CD14-positive monocyte (primary cell): ENCODE measurements around the gene ARHGAP40. TPM values are rescaled to one million over a fixed set of nuclear protein-coding genes. Genes with fewer than 3 reads are reported as not detected.

Source experiments
- DNase-seq, 3 donors: peaks; one replicate each; pipeline ENCODE4 v3.0.0-alpha.2; 2011 to 2022
- H2AFZ ChIP-seq: 2 replicates; pipeline ENCODE4 v1.6.0; 2012; ENCODE audit warnings: mild to moderate bottlenecking, low read depth, low read length, inconsistent platforms; ENCODE audit not compliant: insufficient read depth, poor library complexity, severe bottlenecking
- H3K27ac ChIP-seq, 2 donors: 1 replicate in 1 of 2; 2 replicates in 1 of 2; pipeline ENCODE4 v1.5.1; 2012 to 2013; ENCODE audit warnings: low read length in 2 of 2, control low read depth in 1 of 2, inconsistent platforms in 1 of 2, low read depth in 1 of 2, mild to moderate bottlenecking in 1 of 2
- H3K27me3 ChIP-seq, 2 donors: one replicate each; pipeline versions ENCODE4 v1.6.0 to v1.6.1; 2011 to 2013; ENCODE audit warnings: low read length in 2 of 2; ENCODE audit not compliant: control insufficient read depth in 2 of 2, insufficient read depth in 2 of 2
- H3K36me3 ChIP-seq, 2 donors: replicated peaks in 1 of 2; 1 replicate in 1 of 2; 2 replicates in 1 of 2; pipeline versions ENCODE4 v1.5.1 to v1.6.1; 2012 to 2013; ENCODE audit warnings: low read length in 2 of 2, control low read depth in 1 of 2, inconsistent platforms in 1 of 2, mild to moderate bottlenecking in 1 of 2; ENCODE audit not compliant: insufficient read depth in 2 of 2, control insufficient read depth in 1 of 2
- H3K4me1 ChIP-seq, 2 donors: 1 replicate in 1 of 2; 2 replicates in 1 of 2; pipeline versions ENCODE4 v1.5.1 to v1.6.1; 2012 to 2013; ENCODE audit warnings: low read length in 2 of 2, control low read depth in 1 of 2, inconsistent platforms in 1 of 2, mild to moderate bottlenecking in 1 of 2, moderate library complexity in 1 of 2; ENCODE audit not compliant: insufficient read depth in 2 of 2, control insufficient read depth in 1 of 2
- H3K4me2 ChIP-seq: replicated peaks from 2 replicates; pipeline ENCODE3; 2012; ENCODE audit warnings: low read length, moderate library complexity, mild to moderate bottlenecking; ENCODE audit not compliant: poor library complexity, severe bottlenecking; ENCODE audit errors: extremely low read depth
- H3K4me3 ChIP-seq, 3 experiments: fragments of 200-600 bp in 1 of 3; sonication (generic) in 1 of 3; replicated peaks in 1 of 3; 1 replicate in 2 of 3; 2 replicates in 1 of 3; pipeline ENCODE4 v1.5.1; 2011 to 2013; ENCODE audit warnings: low read length in 3 of 3, mild to moderate bottlenecking in 3 of 3, control low read depth in 2 of 3, low read depth in 2 of 3, inconsistent platforms in 1 of 3, moderate library complexity in 1 of 3
- H3K79me2 ChIP-seq: 2 replicates; pipeline ENCODE4 v1.6.0; 2012; ENCODE audit warnings: mild to moderate bottlenecking, control low read depth, inconsistent platforms, low read length, moderate library complexity; ENCODE audit not compliant: insufficient read depth
- H3K9ac ChIP-seq: 2 replicates; pipeline ENCODE4 v1.6.0; 2017; ENCODE audit warnings: low read length, mild to moderate bottlenecking; ENCODE audit not compliant: insufficient read depth, poor library complexity, severe bottlenecking
- H3K9me3 ChIP-seq, 2 donors: replicated peaks in 1 of 2; 1 replicate in 1 of 2; 2 replicates in 1 of 2; pipeline versions ENCODE4 v1.5.1 to v1.6.1; 2012 to 2013; ENCODE audit warnings: low read length in 2 of 2, control low read depth in 1 of 2; ENCODE audit not compliant: control insufficient read depth in 1 of 2, insufficient read depth in 1 of 2
- H4K20me1 ChIP-seq: 2 replicates; pipeline ENCODE4 v1.6.0; 2012; ENCODE audit warnings: mild to moderate bottlenecking, low read length, control low read depth, moderate library complexity; ENCODE audit not compliant: insufficient read depth
- H3K27ac Mint-ChIP-seq, 7 donors: one replicate each; pipeline ENCODE4 v1.8.0; 2020; ENCODE audit warnings: mild to moderate bottlenecking in 7 of 7, mixed read lengths in 7 of 7, moderate library complexity in 6 of 7, inconsistent platforms in 2 of 7
- H3K27me3 Mint-ChIP-seq, 3 donors: one replicate each; pipeline ENCODE4 v1.8.0; 2021 to 2022; ENCODE audit warnings: low read depth in 3 of 3, mild to moderate bottlenecking in 3 of 3, mixed read lengths in 3 of 3, moderate library complexity in 3 of 3, inconsistent platforms in 1 of 3
- H3K36me3 Mint-ChIP-seq, 2 donors: one replicate each; pipeline ENCODE4 v1.8.0; 2020; ENCODE audit warnings: mixed read lengths in 2 of 2, inconsistent platforms in 1 of 2, mild to moderate bottlenecking in 1 of 2
- H3K4me1 Mint-ChIP-seq: one replicate; pipeline ENCODE4 v1.8.0; 2020; ENCODE audit warnings: mild to moderate bottlenecking, mixed read lengths
- H3K4me3 Mint-ChIP-seq, 2 donors: one replicate each; pipeline ENCODE4 v1.8.0; 2020; ENCODE audit warnings: mild to moderate bottlenecking in 2 of 2, mixed read lengths in 2 of 2, moderate library complexity in 1 of 2
- H3K9me3 Mint-ChIP-seq, 7 donors: one replicate each; pipeline ENCODE4 v1.8.0; 2020 to 2022; ENCODE audit warnings: mixed read lengths in 7 of 7, mild to moderate bottlenecking in 6 of 7, moderate library complexity in 6 of 7, inconsistent platforms in 2 of 7
- WGBS: methylation state at CpG from one replicate; pipeline ENCODE4 v1.1.5; 2013; ENCODE audit warnings: missing lambda C conversion rate; ENCODE audit not compliant: insufficient coverage; 5-methylcytosine and 5-hydroxymethylcytosine counted together
- intact Hi-C, 2 donors: fragments of 100-400 bp; cut with micrococcal nuclease; formaldehyde crosslinking; loops; one replicate each; pipeline versions ENCODE4 v1.15.0 to v1.15.1; 2023
- polyA plus RNA-seq, 3 donors: library from polyadenylated mRNA; depleted of rRNA in 1 of 3; unstranded in 2 of 3; stranded (reverse) in 1 of 3; fragments of 300-500 nt in 2 of 3; fragments of >200 nt in 1 of 3; fragmentation: Illumina TruSeq in 2 of 3; gene quantifications; 1 replicate in 2 of 3; 2 replicates in 1 of 3; pipeline ENCODE4 v1.2.3, GENCODE V29; 2012 to 2021
- TF ChIP-seq, protein P1 (sequence below): fragments of 200-600 bp; IDR thresholded peaks from one replicate; pipeline ENCODE4 v1.8.0; 2022; ENCODE audit warnings: antibody characterized with exemption, mild to moderate bottlenecking

The ARHGAP40 gene
- polyA plus RNA-seq, 3 donors: not detected

DNA sequence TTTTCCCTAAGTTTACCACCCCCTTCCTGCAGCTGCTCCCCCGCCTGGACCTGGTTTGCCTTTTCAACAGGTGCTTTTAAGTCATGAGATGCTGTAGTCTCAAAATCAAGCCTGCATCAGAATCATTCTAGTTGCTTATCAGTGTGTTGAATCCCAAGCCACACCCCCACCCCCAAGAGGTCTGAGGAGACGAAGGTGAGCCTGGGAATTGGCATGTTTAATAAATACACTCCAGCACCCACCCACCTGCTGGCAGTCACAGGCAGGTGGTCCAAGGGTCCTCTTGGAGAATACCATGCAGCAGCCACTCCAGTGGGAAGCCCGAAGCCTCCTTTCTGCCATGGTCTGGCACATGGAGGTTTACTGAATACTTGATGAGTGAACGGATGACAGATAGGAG lies 21.7 kb upstream of the ARHGAP40 start:
- intact Hi-C loops: no loop called here
- H3K9me3 Mint-ChIP-seq: no peaks in the 10 kb centered on the region
- H3K4me1 ChIP-seq: no peaks in the 10 kb centered on the region
- H3K4me1 Mint-ChIP-seq: no peaks in the 10 kb centered on the region
- H4K20me1 ChIP-seq: no peaks in the 10 kb centered on the region
- DNase-seq: no peak
- H3K4me2 ChIP-seq: no peak overlapping the region
- no peak overlapping the region for H3K4me3 Mint-ChIP-seq
- H3K36me3 Mint-ChIP-seq: peaks cover 20 to 26% of the 10 kb centered on the region in 2 donors
- H3K27me3 Mint-ChIP-seq: peaks cover 2 to 9% (median 7%) of the 10 kb centered on the region in 3 donors
- no peak overlapping the region for H3K27ac ChIP-seq
- peaks cover 20 to 28% of the 10 kb centered on the region in 2 donors for H3K36me3 ChIP-seq
- H3K79me2 ChIP-seq: no peaks in the 10 kb centered on the region
- peak overlapping the region in 1 of 7 donors; percentile 40 for H3K27ac Mint-ChIP-seq
- H2AFZ ChIP-seq: no peak overlapping the region
- 100% methylated on average over 2 of the region's 4 CpGs for WGBS
- no peaks in the 10 kb centered on the region for H3K27me3 ChIP-seq
- H3K9ac ChIP-seq: no peak overlapping the region
- H3K9me3 ChIP-seq: no peaks in the 10 kb centered on the region
- TF ChIP-seq, protein P1, sequence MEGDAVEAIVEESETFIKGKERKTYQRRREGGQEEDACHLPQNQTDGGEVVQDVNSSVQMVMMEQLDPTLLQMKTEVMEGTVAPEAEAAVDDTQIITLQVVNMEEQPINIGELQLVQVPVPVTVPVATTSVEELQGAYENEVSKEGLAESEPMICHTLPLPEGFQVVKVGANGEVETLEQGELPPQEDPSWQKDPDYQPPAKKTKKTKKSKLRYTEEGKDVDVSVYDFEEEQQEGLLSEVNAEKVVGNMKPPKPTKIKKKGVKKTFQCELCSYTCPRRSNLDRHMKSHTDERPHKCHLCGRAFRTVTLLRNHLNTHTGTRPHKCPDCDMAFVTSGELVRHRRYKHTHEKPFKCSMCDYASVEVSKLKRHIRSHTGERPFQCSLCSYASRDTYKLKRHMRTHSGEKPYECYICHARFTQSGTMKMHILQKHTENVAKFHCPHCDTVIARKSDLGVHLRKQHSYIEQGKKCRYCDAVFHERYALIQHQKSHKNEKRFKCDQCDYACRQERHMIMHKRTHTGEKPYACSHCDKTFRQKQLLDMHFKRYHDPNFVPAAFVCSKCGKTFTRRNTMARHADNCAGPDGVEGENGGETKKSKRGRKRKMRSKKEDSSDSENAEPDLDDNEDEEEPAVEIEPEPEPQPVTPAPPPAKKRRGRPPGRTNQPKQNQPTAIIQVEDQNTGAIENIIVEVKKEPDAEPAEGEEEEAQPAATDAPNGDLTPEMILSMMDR: no peak
- no peak overlapping the region for H3K4me3 ChIP-seq

DNA sequence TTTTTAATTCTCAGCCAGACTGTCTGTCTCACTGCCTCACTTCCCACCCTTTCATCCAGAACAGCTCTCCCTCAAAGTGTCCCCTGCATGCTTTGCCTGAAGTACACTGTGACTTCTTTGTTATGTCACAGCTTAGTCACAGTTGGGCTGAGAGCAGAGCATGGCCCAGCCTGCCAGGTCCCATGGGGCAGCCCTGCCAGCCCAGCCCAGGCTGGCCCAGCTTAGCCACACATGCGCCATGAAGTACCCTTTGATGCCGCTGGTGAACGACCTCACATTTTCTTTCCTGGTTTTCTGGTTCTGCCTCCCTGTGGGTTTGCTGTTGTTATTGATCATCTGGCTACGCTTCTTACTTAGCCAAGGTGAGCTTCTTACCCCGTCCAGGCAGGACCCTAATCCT lies 20.6 kb upstream of the ARHGAP40 start, which contains the start of gene ADIG:
Gene ADIG (plus strand): TSS at position 185 of the 400 bp plus-strand sequence. CDS start 54 bp downstream, at position 239.
- WGBS: 89% methylated on average over 5 of the region's 5 CpGs

More for the DNA sequence above, 20.6 kb upstream of the ARHGAP40 start, which contains the start of gene ADIG:
- Histone ChIP-seq H3K36me3 (peaks cover 9 to 17% of the 10 kb centered on the region in 2 donors), H3K9ac (no peak within 1 kb of the TSS), H3K79me2 (no peaks in the 10 kb centered on the region), H3K4me1 (no peaks in the 10 kb centered on the region), H3K4me2 (no peak within 1 kb of the TSS), H4K20me1 (no peaks in the 10 kb centered on the region), H3K4me3 (no peak within 1 kb of the TSS), H3K9me3 (no peaks in the 10 kb centered on the region), H3K27me3 (no peaks in the 10 kb centered on the region), H2AFZ (no peak within 1 kb of the TSS), H3K27ac (no peak within 1 kb of the TSS)
- peak within 1 kb of the TSS in 2 of 7 donors; percentile 66 to 67 for H3K27ac Mint-ChIP-seq
- peaks cover 11 to 15% of the 10 kb centered on the region in 2 donors for H3K36me3 Mint-ChIP-seq
- TF ChIP-seq, protein P1: no peak
- H3K9me3 Mint-ChIP-seq: no peaks in the 10 kb centered on the region
- no peak within 1 kb of the TSS for H3K4me3 Mint-ChIP-seq
- intact Hi-C loops: no loop called here
- H3K27me3 Mint-ChIP-seq: peaks cover 2 to 11% (median 8%) of the 10 kb centered on the region in 3 donors
- no peak for DNase-seq
- H3K4me1 Mint-ChIP-seq: no peaks in the 10 kb centered on the region
